ENCODE measurements around the gene TRIM8. TPM values are rescaled to one million over a fixed set of nuclear protein-coding genes. Genes with fewer than 3 reads are reported as not detected.

The TRIM8 gene
- total RNA-seq, 1 donor from 2014 or later = 126 TPM

DNA sequence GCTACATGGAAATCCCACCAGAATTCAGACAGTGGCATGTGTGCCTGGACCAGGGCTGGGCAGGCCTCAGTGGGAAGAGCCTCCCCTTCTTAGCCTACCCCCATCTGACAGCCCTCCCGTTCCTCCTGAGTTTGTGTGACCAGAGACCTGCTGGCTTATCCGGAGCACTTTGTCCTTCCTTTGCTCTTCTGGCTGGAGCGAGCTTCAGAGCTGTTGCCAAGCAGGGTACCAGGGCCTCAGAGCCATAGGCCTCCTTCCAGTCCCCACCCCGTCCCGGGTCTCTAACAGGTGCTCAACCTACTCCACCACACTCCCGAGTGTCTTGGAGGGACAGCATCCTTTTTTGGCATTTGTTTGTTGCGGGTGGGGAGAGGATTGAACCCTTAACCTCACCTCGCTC, 26.5 kb upstream of the TRIM8 start:
- Histone ChIP-seq H3K27me3 (no peaks in the 10 kb centered on the region), H3K9me3 (no peaks in the 10 kb centered on the region), H3K36me3 (peaks cover 0 to 12% of the 10 kb centered on the region in 2 donors), H3K27ac (no peak overlapping the region), H3K4me1 (peaks cover 68% of the 10 kb centered on the region), H3K4me3 (no peak overlapping the region)
- no peak for DNase-seq (ENCODE audit: extremely low spot score in 2 of 2)
- TF ChIP-seq POLR2A (IDR thresholded peaks at IDR 0.05) = no peak
- TF ChIP-seq, protein P1, sequence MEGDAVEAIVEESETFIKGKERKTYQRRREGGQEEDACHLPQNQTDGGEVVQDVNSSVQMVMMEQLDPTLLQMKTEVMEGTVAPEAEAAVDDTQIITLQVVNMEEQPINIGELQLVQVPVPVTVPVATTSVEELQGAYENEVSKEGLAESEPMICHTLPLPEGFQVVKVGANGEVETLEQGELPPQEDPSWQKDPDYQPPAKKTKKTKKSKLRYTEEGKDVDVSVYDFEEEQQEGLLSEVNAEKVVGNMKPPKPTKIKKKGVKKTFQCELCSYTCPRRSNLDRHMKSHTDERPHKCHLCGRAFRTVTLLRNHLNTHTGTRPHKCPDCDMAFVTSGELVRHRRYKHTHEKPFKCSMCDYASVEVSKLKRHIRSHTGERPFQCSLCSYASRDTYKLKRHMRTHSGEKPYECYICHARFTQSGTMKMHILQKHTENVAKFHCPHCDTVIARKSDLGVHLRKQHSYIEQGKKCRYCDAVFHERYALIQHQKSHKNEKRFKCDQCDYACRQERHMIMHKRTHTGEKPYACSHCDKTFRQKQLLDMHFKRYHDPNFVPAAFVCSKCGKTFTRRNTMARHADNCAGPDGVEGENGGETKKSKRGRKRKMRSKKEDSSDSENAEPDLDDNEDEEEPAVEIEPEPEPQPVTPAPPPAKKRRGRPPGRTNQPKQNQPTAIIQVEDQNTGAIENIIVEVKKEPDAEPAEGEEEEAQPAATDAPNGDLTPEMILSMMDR (IDR thresholded peaks at IDR 0.05) = no peak
- TF ChIP-seq POLR2AphosphoS5 (IDR thresholded peaks at IDR 0.05; ENCODE audit: insufficient read depth in 1 of 2, low read depth in 1 of 2) = no peak
- intact Hi-C loops (cut with DNase I) = no loop called here

DNA sequence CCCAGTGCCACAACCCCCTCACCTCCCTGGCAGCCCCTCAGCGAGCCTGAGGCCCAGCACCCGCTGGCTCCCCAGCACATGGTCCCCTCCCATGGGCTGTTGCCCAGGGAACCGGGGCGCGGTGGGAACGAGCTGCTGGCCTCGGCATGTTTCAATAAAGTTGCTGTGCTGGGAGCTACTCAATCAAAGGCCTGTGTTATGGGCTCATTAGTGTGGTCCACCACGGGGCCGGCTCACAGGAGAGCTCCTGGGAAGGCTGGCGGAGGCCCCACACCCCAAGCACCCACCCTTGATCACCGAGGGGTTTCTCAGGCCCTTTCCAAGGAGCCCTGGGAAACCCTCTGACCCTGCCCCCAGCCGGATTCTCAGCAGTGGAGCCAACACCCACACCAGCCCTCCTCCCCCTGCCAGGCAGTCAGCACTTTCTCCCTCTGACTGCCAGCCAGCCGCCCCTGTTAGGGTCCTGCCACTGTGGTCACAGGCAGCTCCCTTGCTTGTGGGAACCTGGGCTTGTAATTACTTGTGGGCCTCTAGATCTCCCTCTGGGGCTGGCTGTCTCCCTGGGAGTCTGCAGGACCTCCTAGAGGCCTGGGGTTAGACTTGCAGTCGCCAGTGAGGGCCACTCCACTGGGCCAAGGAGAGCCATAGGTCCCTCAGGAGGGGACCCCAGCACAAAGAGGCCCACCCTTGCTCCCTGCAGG, 24.8 kb upstream of the TRIM8 start:
- Histone ChIP-seq H3K4me1 (peaks cover 55% of the 10 kb centered on the region), H3K36me3 (peaks cover 0 to 12% of the 10 kb centered on the region in 2 donors), H3K27ac (peak overlapping the region; percentile 54), H3K4me3 (no peak overlapping the region), H3K9me3 (no peaks in the 10 kb centered on the region), H3K27me3 (no peaks in the 10 kb centered on the region)
- no peak for DNase-seq (ENCODE audit: extremely low spot score in 2 of 2)
- TF ChIP-seq POLR2A (IDR thresholded peaks at IDR 0.05) = no peak
- no peak for TF ChIP-seq POLR2AphosphoS5 (IDR thresholded peaks at IDR 0.05; ENCODE audit: insufficient read depth in 1 of 2, low read depth in 1 of 2)
- TF ChIP-seq, protein P1 (IDR thresholded peaks at IDR 0.05) = no peak
- intact Hi-C loops (cut with DNase I) = no loop called here

GRCh38 chr10:102620138-102620590, 24.1 kb upstream of the TRIM8 start:
- no peak for DNase-seq (ENCODE audit: extremely low spot score in 2 of 2)
- Histone ChIP-seq H3K27me3 (no peaks in the 10 kb centered on the region), H3K9me3 (no peaks in the 10 kb centered on the region), H3K4me3 (no peak overlapping the region), H3K27ac (peak overlapping the region; percentile 54), H3K36me3 (peaks cover 0 to 12% of the 10 kb centered on the region in 2 donors), H3K4me1 (peaks cover 51% of the 10 kb centered on the region)
- TF ChIP-seq POLR2A (IDR thresholded peaks at IDR 0.05) = no peak
- no peak for TF ChIP-seq POLR2AphosphoS5 (IDR thresholded peaks at IDR 0.05; ENCODE audit: insufficient read depth in 1 of 2, low read depth in 1 of 2)
- TF ChIP-seq, protein P1 (IDR thresholded peaks at IDR 0.05) = no peak
- intact Hi-C loops (cut with DNase I) = no loop called here

DNA sequence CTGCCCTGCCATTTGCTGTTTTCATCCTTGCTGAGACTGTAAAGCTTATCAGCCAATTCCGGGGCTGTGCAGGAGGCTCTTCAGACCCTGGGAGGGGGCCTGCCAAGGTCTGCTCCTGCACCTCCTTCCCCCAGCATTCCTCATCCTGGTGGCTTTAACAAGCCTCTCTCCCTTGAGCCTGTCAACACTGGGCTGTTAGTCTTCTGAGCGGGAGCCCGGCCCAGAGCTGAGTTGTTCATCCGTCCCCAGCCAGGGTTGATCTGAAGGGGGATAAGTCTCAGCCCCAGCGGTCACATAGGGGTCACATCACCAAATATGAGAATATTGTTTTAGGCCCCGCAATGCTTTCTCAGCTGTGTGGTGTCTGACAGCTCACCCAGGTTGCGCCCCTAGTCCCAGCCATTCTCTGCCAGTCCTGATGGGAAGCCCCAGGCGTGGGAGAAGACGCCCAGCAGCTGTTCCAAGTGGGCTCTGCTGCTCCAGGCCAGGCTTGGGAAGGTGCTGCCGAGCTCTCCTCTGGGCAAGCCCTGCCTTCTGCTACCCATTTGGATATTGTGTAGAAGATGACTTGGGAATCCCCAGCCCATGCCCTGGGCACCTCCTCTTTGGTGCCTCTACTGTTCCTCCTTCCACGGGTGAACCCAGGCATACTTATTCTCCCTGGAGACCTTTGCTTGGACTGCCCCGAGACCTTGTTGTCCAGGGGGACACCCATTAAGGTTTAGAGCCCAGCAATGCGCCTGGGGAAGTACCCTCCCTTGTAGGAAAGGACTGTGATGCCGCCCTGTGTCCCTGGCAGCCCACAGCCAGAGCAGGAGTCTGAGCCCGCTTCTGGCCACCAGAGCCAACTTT, 23.5 kb upstream of the TRIM8 start:
- Histone ChIP-seq H3K27ac (peak overlapping the region; percentile 54), H3K9me3 (no peaks in the 10 kb centered on the region), H3K36me3 (peaks cover 0 to 10% of the 10 kb centered on the region in 2 donors), H3K27me3 (no peaks in the 10 kb centered on the region), H3K4me3 (no peak overlapping the region), H3K4me1 (peaks cover 47% of the 10 kb centered on the region)
- DNase-seq (ENCODE audit: extremely low spot score in 2 of 2) = no peak
- intact Hi-C loops (cut with DNase I) = no loop called here
- TF ChIP-seq, protein P1 (IDR thresholded peaks at IDR 0.05) = no peak
- TF ChIP-seq POLR2A (IDR thresholded peaks at IDR 0.05) (no peak), POLR2AphosphoS5 (IDR thresholded peaks at IDR 0.05; ENCODE audit: insufficient read depth in 1 of 2, low read depth in 1 of 2) (no peak)

All from vagina (tissue), 2 donors.